ENCODE data around the gene HOXA2. TPM values are rescaled to one million over a fixed set of nuclear protein-coding genes. Genes with fewer than 3 reads are reported as not detected.

HOXA2 gene
- total and polyA plus RNA-seq, 12 donors, result 0.41 to 5.7 (median 1.2) TPM; not detected in 1

DNA sequence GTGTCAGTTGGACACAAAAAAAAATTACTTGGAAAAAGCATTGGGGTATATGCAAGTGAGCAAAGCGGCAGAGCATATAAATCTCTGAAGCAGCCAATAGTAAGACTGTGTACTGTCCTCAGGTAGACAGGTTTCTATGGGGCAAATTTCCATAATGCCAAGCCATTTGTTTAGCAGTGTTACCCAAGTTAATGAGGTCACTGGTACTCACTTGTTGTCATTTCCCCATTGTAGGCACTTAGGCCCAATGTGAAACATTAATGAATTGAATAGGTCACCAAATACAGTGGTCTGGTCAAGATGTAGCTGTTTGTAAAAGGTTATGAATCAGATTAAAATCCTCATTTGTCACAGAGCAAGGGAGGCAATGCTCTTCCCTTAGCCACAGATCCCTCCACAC lies 34.2 kb downstream of the HOXA2 start:
- no peaks in the 10 kb centered on the region for H3K27me3 ChIP-seq
- no peak for DNase-seq
- intact Hi-C loops (cut with DNase I), result no loop called here
- H3K27ac ChIP-seq, result no peak overlapping the region
- H3K4me1 ChIP-seq (replicated peaks in 1 of 2), result no peaks in the 10 kb centered on the region
- H3K9me3 ChIP-seq (replicated peaks in 1 of 3), result no peaks in the 10 kb centered on the region
- 92 to 100% (median 97%) methylated on average over 1 of the region's 1 CpG for WGBS, 4 donors
- H3K4me3 ChIP-seq, result no peak overlapping the region
- no peak for TF ChIP-seq POLR2A (IDR thresholded peaks at IDR 0.05)
- TF ChIP-seq, protein P1, sequence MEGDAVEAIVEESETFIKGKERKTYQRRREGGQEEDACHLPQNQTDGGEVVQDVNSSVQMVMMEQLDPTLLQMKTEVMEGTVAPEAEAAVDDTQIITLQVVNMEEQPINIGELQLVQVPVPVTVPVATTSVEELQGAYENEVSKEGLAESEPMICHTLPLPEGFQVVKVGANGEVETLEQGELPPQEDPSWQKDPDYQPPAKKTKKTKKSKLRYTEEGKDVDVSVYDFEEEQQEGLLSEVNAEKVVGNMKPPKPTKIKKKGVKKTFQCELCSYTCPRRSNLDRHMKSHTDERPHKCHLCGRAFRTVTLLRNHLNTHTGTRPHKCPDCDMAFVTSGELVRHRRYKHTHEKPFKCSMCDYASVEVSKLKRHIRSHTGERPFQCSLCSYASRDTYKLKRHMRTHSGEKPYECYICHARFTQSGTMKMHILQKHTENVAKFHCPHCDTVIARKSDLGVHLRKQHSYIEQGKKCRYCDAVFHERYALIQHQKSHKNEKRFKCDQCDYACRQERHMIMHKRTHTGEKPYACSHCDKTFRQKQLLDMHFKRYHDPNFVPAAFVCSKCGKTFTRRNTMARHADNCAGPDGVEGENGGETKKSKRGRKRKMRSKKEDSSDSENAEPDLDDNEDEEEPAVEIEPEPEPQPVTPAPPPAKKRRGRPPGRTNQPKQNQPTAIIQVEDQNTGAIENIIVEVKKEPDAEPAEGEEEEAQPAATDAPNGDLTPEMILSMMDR (IDR thresholded peaks at IDR 0.05), result no peak
- no peaks in the 10 kb centered on the region for H3K36me3 ChIP-seq (replicated peaks in 1 of 2)

DNA sequence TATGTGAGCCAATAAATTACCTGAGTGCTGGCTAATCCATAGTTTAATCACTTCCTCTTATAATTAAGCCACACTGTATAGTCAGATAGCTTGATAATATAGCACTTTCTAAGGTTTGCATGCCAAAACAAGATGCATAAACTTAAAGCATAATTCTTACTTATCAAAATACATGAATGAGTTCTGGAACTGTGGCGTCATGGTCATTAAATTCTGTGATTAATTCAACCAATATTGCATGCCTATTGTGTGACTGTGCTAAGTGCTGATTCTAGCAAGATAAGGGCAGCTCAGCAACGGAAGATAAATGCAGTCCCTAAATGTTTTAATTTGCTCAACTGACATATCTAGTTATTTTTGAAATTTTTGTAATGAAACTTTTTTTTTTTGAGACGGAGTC lies 36.3 kb downstream of the HOXA2 start:
- no peak overlapping the region for H3K4me3 ChIP-seq
- no peaks in the 10 kb centered on the region for H3K4me1 ChIP-seq (replicated peaks in 1 of 2)
- intact Hi-C loops (cut with DNase I), result no loop called here
- H3K27me3 ChIP-seq, result no peaks in the 10 kb centered on the region
- no peaks in the 10 kb centered on the region for H3K9me3 ChIP-seq (replicated peaks in 1 of 3)
- no peak overlapping the region for H3K27ac ChIP-seq
- TF ChIP-seq, protein P1 (IDR thresholded peaks at IDR 0.05), result no peak
- no peaks in the 10 kb centered on the region for H3K36me3 ChIP-seq (replicated peaks in 1 of 2)
- WGBS, 4 donors, result 64 to 78% (median 71%) methylated on average over 3 of the region's 3 CpGs
- no peak for DNase-seq

DNA sequence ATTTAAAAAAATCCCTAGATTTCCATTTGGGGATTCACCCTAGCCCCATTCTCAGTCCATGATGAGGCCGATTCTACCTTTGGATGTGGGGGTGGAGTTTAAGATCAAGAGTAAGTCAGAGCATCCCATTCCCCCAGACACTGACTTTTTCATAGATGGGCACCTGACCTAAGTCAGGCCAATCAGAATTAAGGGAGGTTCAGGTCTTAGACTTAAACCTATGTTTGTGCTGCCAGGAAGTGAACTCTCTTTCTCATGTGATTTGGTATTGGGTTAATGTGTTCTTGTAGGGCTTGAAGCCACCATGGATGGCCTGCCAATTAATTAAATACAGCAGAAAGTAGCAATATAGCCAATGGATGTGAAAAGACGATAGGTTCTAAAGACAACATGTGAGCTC lies 36.8 kb downstream of the HOXA2 start:
- Histone ChIP-seq H3K27me3 (no peaks in the 10 kb centered on the region), H3K4me1 (replicated peaks in 1 of 2) (no peaks in the 10 kb centered on the region), H3K36me3 (replicated peaks in 1 of 2) (no peaks in the 10 kb centered on the region), H3K27ac (no peak overlapping the region), H3K4me3 (no peak overlapping the region), H3K9me3 (replicated peaks in 1 of 3) (no peaks in the 10 kb centered on the region)
- 82 to 88% (median 85%) methylated on average over 2 of the region's 2 CpGs for WGBS, 4 donors
- no peak for TF ChIP-seq POLR2A (IDR thresholded peaks at IDR 0.05)
- TF ChIP-seq, protein P1 (IDR thresholded peaks at IDR 0.05), result no peak
- DNase-seq, result no peak
- intact Hi-C loops (cut with DNase I), result no loop called here

DNA sequence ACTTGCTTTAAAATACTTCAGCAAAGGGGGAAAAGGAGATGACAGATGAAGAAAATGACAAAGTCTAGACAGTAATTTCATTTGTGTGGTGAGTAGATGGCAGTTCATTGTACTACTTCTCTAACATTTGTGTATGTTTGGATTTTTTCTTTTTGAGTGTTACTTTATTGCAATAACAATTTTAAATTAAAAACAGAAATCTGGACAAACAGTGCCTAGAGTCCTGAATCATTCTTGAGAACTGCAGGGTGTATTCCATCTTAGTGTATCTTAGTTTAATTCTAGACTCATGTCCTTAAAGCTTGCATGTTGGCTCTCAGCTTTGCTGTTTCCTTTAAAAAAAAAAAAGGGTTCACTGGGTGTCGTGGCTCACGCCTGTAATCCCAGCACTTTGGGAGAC lies 37.8 kb downstream of the HOXA2 start:
- WGBS, 4 donors, result 87 to 92% (median 88%) methylated on average over 2 of the region's 2 CpGs
- no peak for TF ChIP-seq POLR2A (IDR thresholded peaks at IDR 0.05)
- TF ChIP-seq, protein P1 (IDR thresholded peaks at IDR 0.05), result no peak
- Histone ChIP-seq H3K4me1 (replicated peaks in 1 of 2) (no peaks in the 10 kb centered on the region), H3K9me3 (replicated peaks in 1 of 3) (no peaks in the 10 kb centered on the region), H3K27me3 (no peaks in the 10 kb centered on the region), H3K36me3 (replicated peaks in 1 of 2) (no peaks in the 10 kb centered on the region), H3K4me3 (no peak overlapping the region), H3K27ac (no peak overlapping the region)
- DNase-seq, result no peak
- intact Hi-C loops (cut with DNase I), result no loop called here

All from adrenal gland (tissue), 12 donors.